ENCODE data around the gene ZNF750.

DNA sequence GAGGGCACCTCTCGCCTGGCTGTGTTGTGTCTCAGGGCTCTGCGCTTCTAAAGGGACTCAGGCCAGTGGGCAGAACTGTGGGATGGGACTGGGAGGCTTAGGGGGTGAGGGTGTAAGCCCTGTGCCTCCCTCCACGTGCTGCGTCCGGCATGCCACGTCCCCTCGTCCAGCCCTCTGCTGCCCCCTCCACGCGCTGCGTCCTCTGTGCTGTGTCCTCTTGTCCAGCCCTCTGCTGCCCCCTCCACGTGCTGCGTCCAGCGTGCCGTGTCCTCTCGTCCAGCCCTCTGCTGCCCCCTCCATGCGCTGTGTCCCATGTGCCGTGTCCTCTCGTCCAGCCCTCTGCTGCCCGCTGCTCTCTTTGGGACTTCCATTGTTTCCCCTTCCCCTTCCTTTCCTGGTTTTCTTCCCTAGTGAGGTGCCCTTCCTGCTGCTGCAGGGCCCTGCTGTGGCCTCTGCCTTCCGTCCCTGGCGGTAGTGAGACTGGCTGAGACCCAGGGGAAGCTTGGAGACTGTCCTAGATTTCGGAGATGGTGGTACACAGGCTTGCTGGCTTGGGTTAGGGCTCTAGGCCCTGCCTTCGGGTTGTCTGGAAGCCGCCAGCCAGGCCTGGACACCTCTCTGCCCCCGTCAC, 6.4 kb upstream of the ZNF750 start:
- TF ChIP-seq, protein P1, sequence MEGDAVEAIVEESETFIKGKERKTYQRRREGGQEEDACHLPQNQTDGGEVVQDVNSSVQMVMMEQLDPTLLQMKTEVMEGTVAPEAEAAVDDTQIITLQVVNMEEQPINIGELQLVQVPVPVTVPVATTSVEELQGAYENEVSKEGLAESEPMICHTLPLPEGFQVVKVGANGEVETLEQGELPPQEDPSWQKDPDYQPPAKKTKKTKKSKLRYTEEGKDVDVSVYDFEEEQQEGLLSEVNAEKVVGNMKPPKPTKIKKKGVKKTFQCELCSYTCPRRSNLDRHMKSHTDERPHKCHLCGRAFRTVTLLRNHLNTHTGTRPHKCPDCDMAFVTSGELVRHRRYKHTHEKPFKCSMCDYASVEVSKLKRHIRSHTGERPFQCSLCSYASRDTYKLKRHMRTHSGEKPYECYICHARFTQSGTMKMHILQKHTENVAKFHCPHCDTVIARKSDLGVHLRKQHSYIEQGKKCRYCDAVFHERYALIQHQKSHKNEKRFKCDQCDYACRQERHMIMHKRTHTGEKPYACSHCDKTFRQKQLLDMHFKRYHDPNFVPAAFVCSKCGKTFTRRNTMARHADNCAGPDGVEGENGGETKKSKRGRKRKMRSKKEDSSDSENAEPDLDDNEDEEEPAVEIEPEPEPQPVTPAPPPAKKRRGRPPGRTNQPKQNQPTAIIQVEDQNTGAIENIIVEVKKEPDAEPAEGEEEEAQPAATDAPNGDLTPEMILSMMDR (IDR thresholded peaks at IDR 0.05), result no peak
- TF ChIP-seq POLR2A (IDR thresholded peaks at IDR 0.05), result no peak
